HepG2 (cell line): ENCODE measurements around the gene RIPK1. TPM values are rescaled to one million over a fixed set of nuclear protein-coding genes. Genes with fewer than 3 reads are reported as not detected.

Source experiments
- FOXA3 ChIP-seq: IDR thresholded peaks from 2 replicates; pipeline ENCODE4 v1.6.1; 2016; ENCODE audit warnings: missing genetic modification reagents, missing compliant biosample characterization
- KIAA2018 ChIP-seq: sonication (generic); formaldehyde crosslinking; IDR thresholded peaks from 2 replicates; pipeline ENCODE4 v1.5.0; 2020; ENCODE audit warnings: mild to moderate bottlenecking, missing genetic modification reagents, borderline replicate concordance
- MAFF ChIP-seq: IDR thresholded peaks from 2 replicates; pipeline ENCODE4 v1.6.1; 2011; ENCODE audit warnings: low read depth, low read length, improper control_type of control experiment
- MXD3 ChIP-seq: IDR thresholded peaks from 2 replicates; pipeline ENCODE4 v1.6.1; 2016; ENCODE audit warnings: mild to moderate bottlenecking, missing biosample characterization, missing genetic modification reagents
- PRDM10 ChIP-seq: sonication (generic); formaldehyde crosslinking; IDR thresholded peaks from 2 replicates; pipeline ENCODE4 v1.4.0; 2020; ENCODE audit warnings: low read depth, missing genetic modification reagents
- ZBTB7B ChIP-seq: sonication (generic); formaldehyde crosslinking; IDR thresholded peaks from 2 replicates; pipeline ENCODE4 v1.4.0; 2020; ENCODE audit warnings: missing genetic modification reagents
- ZC3H13 ChIP-seq: sonication (generic); formaldehyde crosslinking; IDR thresholded peaks from 2 replicates; pipeline ENCODE4 v1.8.1; 2023; ENCODE audit warnings: mild to moderate bottlenecking, missing genetic modification reagents, moderate library complexity
- ZFP36L2 ChIP-seq: sonication (generic); formaldehyde crosslinking; IDR thresholded peaks from 2 replicates; pipeline ENCODE4 v1.4.0; 2020; ENCODE audit warnings: missing genetic modification reagents
- ZFP37 ChIP-seq: sonication (generic); formaldehyde crosslinking; IDR thresholded peaks from 2 replicates; pipeline ENCODE4 v1.4.0; 2020; ENCODE audit warnings: missing genetic modification reagents, borderline replicate concordance
- ZNF354B ChIP-seq: sonication (generic); formaldehyde crosslinking; IDR thresholded peaks from 2 replicates; pipeline ENCODE4 v1.8.0; 2022; ENCODE audit warnings: mild to moderate bottlenecking, missing genetic modification reagents
- ZNF382 ChIP-seq: sonication (generic); formaldehyde crosslinking; IDR thresholded peaks from 2 replicates; pipeline ENCODE4 v1.5.0; 2020; ENCODE audit warnings: missing genetic modification reagents, mild to moderate bottlenecking, borderline replicate concordance
- ZNF446 ChIP-seq: sonication (generic); formaldehyde crosslinking; IDR thresholded peaks from 2 replicates; pipeline ENCODE4 v1.5.0; 2020; ENCODE audit warnings: mild to moderate bottlenecking, missing genetic modification reagents
- ZNF572 ChIP-seq: sonication (generic); formaldehyde crosslinking; IDR thresholded peaks from 2 replicates; pipeline ENCODE4 v1.5.1; 2020; ENCODE audit warnings: mild to moderate bottlenecking, missing genetic modification reagents
- ZNF7 ChIP-seq: IDR thresholded peaks from 2 replicates; pipeline ENCODE4 v1.6.1; 2016; ENCODE audit warnings: missing biosample characterization, missing genetic modification reagents
- ZNF839 ChIP-seq: sonication (generic); formaldehyde crosslinking; IDR thresholded peaks from 2 replicates; pipeline ENCODE4 v1.4.0; 2020; ENCODE audit warnings: missing genetic modification reagents, mild to moderate bottlenecking, borderline replicate concordance
- polyA plus RNA-seq, 8 experiments: library from polyadenylated mRNA; depleted of rRNA in 3 of 8; stranded (reverse) in 7 of 8; unstranded in 1 of 8; fragments of >200 nt; fragmentation: Illumina TruSeq in 4 of 8; extraction: Trizol in 4 of 8; gene quantifications; 2 replicates each; pipeline versions ENCODE4 v1.2.1 to v1.2.3, GENCODE V29; 2011 to 2016; ENCODE audit warnings: low read depth in 4 of 8, missing spikeins in 1 of 8, mixed read lengths in 1 of 8; ENCODE audit not compliant: insufficient read depth in 1 of 8
- total RNA-seq, 5 experiments: library from RNA; depleted of rRNA; stranded (reverse); fragments of >200 nt; fragmentation: Illumina TruSeq; extraction: Trizol; gene quantifications; 2 replicates each; pipeline ENCODE4 v1.2.3, GENCODE V29; 2016; ENCODE audit warnings: low read depth in 1 of 5
- TF ChIP-seq, protein P1 (sequence below): sonication (generic); formaldehyde crosslinking; IDR thresholded peaks from 2 replicates; pipeline ENCODE4 v1.4.0; 2020; ENCODE audit warnings: missing genetic modification reagents, borderline replicate concordance

The RIPK1 gene
- total and polyA plus RNA-seq, 2 of the 13 experiments (the other 11 are each of a cell fraction or from before 2014, with no cell fraction given), result 9.0 to 10.3 TPM

- TF ChIP-seq PRDM10 (CRISPR knock-in tag) (no peak), ZNF354B (CRISPR knock-in tag) (no peak), MXD3 (no peak), FOXA3 (no peak), KIAA2018 (0 out of 2 replicates have a peak, but pooled peaks have one; percentile 40), MAFF (no peak), ZNF839 (CRISPR knock-in tag) (no peak), ZNF446 (CRISPR knock-in tag) (no peak), ZNF382 (CRISPR knock-in tag) (no peak), ZC3H13 (CRISPR knock-in tag) (no peak), ZFP36L2 (CRISPR knock-in tag) (no peak), ZNF7 (no peak), ZNF572 (CRISPR knock-in tag) (no peak), ZFP37 (0 out of 2 replicates have a peak, but pooled peaks have one; percentile 6), ZBTB7B (CRISPR knock-in tag) (peak; percentile 92)
- TF ChIP-seq, protein P1, sequence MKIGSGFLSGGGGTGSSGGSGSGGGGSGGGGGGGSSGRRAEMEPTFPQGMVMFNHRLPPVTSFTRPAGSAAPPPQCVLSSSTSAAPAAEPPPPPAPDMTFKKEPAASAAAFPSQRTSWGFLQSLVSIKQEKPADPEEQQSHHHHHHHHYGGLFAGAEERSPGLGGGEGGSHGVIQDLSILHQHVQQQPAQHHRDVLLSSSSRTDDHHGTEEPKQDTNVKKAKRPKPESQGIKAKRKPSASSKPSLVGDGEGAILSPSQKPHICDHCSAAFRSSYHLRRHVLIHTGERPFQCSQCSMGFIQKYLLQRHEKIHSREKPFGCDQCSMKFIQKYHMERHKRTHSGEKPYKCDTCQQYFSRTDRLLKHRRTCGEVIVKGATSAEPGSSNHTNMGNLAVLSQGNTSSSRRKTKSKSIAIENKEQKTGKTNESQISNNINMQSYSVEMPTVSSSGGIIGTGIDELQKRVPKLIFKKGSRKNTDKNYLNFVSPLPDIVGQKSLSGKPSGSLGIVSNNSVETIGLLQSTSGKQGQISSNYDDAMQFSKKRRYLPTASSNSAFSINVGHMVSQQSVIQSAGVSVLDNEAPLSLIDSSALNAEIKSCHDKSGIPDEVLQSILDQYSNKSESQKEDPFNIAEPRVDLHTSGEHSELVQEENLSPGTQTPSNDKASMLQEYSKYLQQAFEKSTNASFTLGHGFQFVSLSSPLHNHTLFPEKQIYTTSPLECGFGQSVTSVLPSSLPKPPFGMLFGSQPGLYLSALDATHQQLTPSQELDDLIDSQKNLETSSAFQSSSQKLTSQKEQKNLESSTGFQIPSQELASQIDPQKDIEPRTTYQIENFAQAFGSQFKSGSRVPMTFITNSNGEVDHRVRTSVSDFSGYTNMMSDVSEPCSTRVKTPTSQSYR (CRISPR knock-in tag), result no peak
These were observed 15.1 kb upstream of the RIPK1 start (continued) for GRCh38 chr6:3053231-3053508.
